Osteoblast (primary cell): ENCODE results near the gene RAB7B. TPM values are rescaled to one million over a fixed set of nuclear protein-coding genes. Genes with fewer than 3 reads are reported as not detected.

Experiments
- DNase-seq: peaks from one replicate; pipeline ENCODE4 v3.0.0; 2011; ENCODE audit warnings: low spot score, mixed read lengths; ENCODE audit not compliant: insufficient read length; ENCODE audit errors: missing footprints
- H2AFZ ChIP-seq: 2 replicates; pipeline ENCODE4 v1.6.0; 2011; ENCODE audit warnings: mild to moderate bottlenecking, low read length
- H3K27ac ChIP-seq: 2 replicates; pipeline ENCODE4 v1.5.1; 2011; ENCODE audit warnings: mild to moderate bottlenecking, low read depth, low read length, moderate library complexity
- H3K27me3 ChIP-seq: 2 replicates; pipeline ENCODE4 v1.6.0; 2012; ENCODE audit warnings: mild to moderate bottlenecking, control low read depth, inconsistent platforms, low read length, moderate library complexity; ENCODE audit not compliant: insufficient read depth
- H3K36me3 ChIP-seq: 2 replicates; pipeline ENCODE4 v1.5.1; 2011; ENCODE audit warnings: mild to moderate bottlenecking, low read length, control low read depth, moderate library complexity; ENCODE audit not compliant: insufficient read depth
- H3K4me1 ChIP-seq: 2 replicates; pipeline ENCODE4 v1.5.1; 2011; ENCODE audit warnings: mild to moderate bottlenecking, low read length, control low read depth, moderate library complexity; ENCODE audit not compliant: insufficient read depth
- H3K4me2 ChIP-seq: 2 replicates; pipeline ENCODE4 v1.6.0; 2011; ENCODE audit warnings: mild to moderate bottlenecking, low read length; ENCODE audit not compliant: insufficient read depth
- H3K4me3 ChIP-seq: fragments of 200-600 bp; sonication (generic); 3 replicates; pipeline ENCODE4 v1.5.1; 2012; ENCODE audit warnings: mild to moderate bottlenecking, low read length, inconsistent platforms; ENCODE audit not compliant: insufficient read depth
- H3K79me2 ChIP-seq: 2 replicates; pipeline ENCODE4 v1.6.0; 2012; ENCODE audit warnings: mild to moderate bottlenecking, low read length, control low read depth, inconsistent platforms; ENCODE audit not compliant: insufficient read depth
- H3K9me3 ChIP-seq: 2 replicates; pipeline ENCODE4 v1.5.1; 2011; ENCODE audit warnings: low read depth, low read length, control low read depth
- H4K20me1 ChIP-seq: 2 replicates; pipeline ENCODE4 v1.6.0; 2012; ENCODE audit warnings: mild to moderate bottlenecking, low read length, control low read depth; ENCODE audit not compliant: insufficient read depth
- total RNA-seq: library from RNA; depleted of rRNA; stranded (reverse); fragments of >200 nt; gene quantifications from 2 replicates; pipeline ENCODE4 v1.2.3, GENCODE V29; 2012
- TF ChIP-seq, protein P1 (sequence below): IDR thresholded peaks from 2 replicates; pipeline ENCODE4 v1.5.1; 2011; ENCODE audit warnings: mild to moderate bottlenecking, low read depth, low read length, moderate library complexity; ENCODE audit errors: extremely low read depth

Gene RAB7B
- total RNA-seq, 1 donor = 7.6 TPM

DNA sequence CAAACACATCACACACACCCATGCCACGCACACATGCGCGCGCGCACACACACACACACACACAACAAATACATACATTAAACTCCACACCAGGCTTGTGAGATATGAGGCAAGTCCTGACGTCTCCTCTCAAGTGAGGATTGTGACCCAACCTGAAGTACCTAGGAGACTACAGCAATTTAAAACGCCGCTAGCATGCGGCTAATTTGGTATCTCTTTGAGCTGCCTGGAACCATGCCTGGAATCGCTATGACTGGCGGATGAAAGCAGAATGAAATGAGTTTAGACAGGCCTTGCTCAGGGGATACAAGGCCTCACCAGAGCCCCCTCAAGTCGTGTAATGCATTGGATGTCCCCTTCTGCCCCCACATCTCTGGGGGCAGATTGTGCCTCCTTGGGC is 1.6 kb upstream of the RAB7B start:
- Histone ChIP-seq H3K9me3 (no peaks in the 10 kb centered on the region), H4K20me1 (no peaks in the 10 kb centered on the region), H3K36me3 (no peaks in the 10 kb centered on the region), H3K79me2 (peaks cover 7% of the 10 kb centered on the region), H3K4me2 (no peak overlapping the region), H3K27ac (no peak overlapping the region), H3K27me3 (no peaks in the 10 kb centered on the region), H3K4me1 (peaks cover 35% of the 10 kb centered on the region), H2AFZ (no peak overlapping the region), H3K4me3 (no peak overlapping the region)
- no peak for DNase-seq
- TF ChIP-seq, protein P1, sequence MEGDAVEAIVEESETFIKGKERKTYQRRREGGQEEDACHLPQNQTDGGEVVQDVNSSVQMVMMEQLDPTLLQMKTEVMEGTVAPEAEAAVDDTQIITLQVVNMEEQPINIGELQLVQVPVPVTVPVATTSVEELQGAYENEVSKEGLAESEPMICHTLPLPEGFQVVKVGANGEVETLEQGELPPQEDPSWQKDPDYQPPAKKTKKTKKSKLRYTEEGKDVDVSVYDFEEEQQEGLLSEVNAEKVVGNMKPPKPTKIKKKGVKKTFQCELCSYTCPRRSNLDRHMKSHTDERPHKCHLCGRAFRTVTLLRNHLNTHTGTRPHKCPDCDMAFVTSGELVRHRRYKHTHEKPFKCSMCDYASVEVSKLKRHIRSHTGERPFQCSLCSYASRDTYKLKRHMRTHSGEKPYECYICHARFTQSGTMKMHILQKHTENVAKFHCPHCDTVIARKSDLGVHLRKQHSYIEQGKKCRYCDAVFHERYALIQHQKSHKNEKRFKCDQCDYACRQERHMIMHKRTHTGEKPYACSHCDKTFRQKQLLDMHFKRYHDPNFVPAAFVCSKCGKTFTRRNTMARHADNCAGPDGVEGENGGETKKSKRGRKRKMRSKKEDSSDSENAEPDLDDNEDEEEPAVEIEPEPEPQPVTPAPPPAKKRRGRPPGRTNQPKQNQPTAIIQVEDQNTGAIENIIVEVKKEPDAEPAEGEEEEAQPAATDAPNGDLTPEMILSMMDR = no peak

DNA sequence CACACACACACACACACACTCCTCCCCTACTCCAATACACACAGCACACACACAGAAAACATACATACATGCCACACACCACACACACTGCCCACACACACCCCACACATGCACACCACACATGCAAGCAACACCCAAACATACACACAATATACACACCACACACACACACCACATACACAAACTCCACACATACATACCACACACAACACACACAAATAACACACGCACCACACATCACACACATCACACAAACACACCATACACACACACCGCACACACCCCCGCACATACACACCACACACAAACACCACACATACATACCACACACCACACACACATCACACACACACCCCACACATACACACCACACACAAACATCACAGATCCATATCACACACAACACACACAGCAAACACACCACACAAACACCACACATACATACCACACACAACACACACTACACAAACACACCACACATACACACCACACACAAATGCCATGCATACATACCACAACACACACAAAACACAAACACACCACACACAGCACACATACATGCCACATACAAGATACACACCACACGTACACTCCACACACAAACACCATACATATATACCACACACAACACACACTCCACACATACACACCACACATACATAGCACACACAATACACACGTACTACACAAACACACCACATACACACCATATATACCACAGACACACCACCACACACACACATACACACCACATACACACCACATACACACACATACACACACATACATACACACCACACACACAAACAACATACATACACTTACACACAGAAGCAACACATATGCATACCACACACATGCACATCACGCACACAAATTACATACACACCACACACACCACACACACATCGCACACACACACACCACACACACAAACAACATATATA is 932 bp upstream of the RAB7B start:
- H3K4me2 ChIP-seq = peak overlapping the region; percentile 90
- no peaks in the 10 kb centered on the region for H3K27me3 ChIP-seq
- no peaks in the 10 kb centered on the region for H4K20me1 ChIP-seq
- no peaks in the 10 kb centered on the region for H3K9me3 ChIP-seq
- peak overlapping the region; percentile 74 for H3K4me3 ChIP-seq
- H3K79me2 ChIP-seq = peaks cover 12% of the 10 kb centered on the region
- TF ChIP-seq, protein P1 = no peak
- peaks cover 35% of the 10 kb centered on the region for H3K4me1 ChIP-seq
- no peaks in the 10 kb centered on the region for H3K36me3 ChIP-seq
- peak overlapping the region; percentile 98 for H3K27ac ChIP-seq
- no peak for DNase-seq
- H2AFZ ChIP-seq = peak overlapping the region; percentile 98

DNA sequence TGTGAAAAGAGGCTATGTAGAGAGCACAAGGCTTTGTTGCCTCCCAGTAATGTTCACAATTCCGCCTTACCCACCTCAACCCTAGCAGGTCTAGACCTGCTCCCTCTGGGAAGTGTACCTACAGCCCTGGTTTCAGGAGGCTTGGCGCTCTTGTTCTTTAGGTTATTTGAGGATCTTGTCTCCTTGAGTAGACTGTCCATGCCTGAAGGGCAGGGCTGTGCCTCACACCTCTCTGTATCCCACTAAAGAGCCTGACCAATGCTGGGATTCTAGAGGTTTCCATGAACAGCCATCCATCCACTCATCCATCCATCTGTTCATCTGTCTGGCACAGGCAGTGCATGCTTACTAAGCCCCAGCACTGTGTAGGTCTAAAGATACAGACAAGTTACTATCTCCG is 1.0 kb downstream of the RAB7B start:
- H3K9me3 ChIP-seq = no peaks in the 10 kb centered on the region
- peak overlapping the region; percentile 90 for H3K4me2 ChIP-seq
- no peak overlapping the region for H2AFZ ChIP-seq
- no peaks in the 10 kb centered on the region for H3K27me3 ChIP-seq
- DNase-seq = no peak
- no peaks in the 10 kb centered on the region for H3K36me3 ChIP-seq
- TF ChIP-seq, protein P1 = no peak
- peaks cover 20% of the 10 kb centered on the region for H3K79me2 ChIP-seq
- peaks cover 15% of the 10 kb centered on the region for H4K20me1 ChIP-seq
- peak overlapping the region; percentile 74 for H3K4me3 ChIP-seq
- peak overlapping the region; percentile 98 for H3K27ac ChIP-seq
- peaks cover 43% of the 10 kb centered on the region for H3K4me1 ChIP-seq

DNA sequence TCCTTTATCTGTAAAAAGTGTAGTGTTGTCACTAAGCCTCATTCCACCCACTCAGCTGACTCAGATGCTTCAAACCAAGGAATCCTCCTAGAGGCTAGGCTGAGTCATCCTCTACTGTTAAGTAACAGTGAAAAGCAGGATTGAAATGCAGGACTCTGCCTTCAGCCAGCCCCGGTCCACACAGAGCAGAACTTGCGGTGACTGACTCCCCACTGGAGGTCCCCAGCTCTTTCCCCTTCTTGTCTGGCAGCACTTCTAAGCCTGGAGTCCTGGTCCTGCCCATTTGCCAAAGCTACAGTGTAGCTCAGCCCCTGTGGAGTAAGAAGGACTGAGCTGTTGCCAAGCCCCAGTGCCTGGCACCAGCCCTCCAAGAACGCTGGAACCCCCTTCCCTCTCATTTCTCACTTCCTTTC is 1.7 kb downstream of the RAB7B start:
- peak overlapping the region; percentile 90 for H3K4me2 ChIP-seq
- H3K27ac ChIP-seq = peak overlapping the region; percentile 98
- no peaks in the 10 kb centered on the region for H3K36me3 ChIP-seq
- H3K4me1 ChIP-seq = peaks cover 43% of the 10 kb centered on the region
- DNase-seq = peak; percentile 97
- no peaks in the 10 kb centered on the region for H3K9me3 ChIP-seq
- peaks cover 22% of the 10 kb centered on the region for H3K79me2 ChIP-seq
- peak overlapping the region; percentile 33 for H2AFZ ChIP-seq
- TF ChIP-seq, protein P1 = no peak
- peaks cover 18% of the 10 kb centered on the region for H4K20me1 ChIP-seq
- peak overlapping the region; percentile 74 for H3K4me3 ChIP-seq
- no peaks in the 10 kb centered on the region for H3K27me3 ChIP-seq
